ENCODE data around the gene AAK1. TPM values are rescaled to one million over a fixed set of nuclear protein-coding genes. Genes with fewer than 3 reads are reported as not detected.
A peak's percentile ranks its signal among the peaks of the same experiment; 100 is the strongest.

The AAK1 gene
- total RNA-seq: 10 to 100 TPM; 62.4 to 68.4 (median 66.2) TPM
- long read RNA-seq, donor 1, transcript AAK1-208 (2 exons, 453 nt): major isoform, 19 of 27 reads
- long read RNA-seq, donor 1, partial matches to known transcripts: 0 of 27 reads
- long read RNA-seq, donor 1, other reads (novel, unspliced or antisense): 8 of 27 reads
- long read RNA-seq, donor 2, partial matches to known transcripts: 1 of 5 reads
- long read RNA-seq, donor 2, other reads (novel, unspliced or antisense): 1 of 5 reads

DNA sequence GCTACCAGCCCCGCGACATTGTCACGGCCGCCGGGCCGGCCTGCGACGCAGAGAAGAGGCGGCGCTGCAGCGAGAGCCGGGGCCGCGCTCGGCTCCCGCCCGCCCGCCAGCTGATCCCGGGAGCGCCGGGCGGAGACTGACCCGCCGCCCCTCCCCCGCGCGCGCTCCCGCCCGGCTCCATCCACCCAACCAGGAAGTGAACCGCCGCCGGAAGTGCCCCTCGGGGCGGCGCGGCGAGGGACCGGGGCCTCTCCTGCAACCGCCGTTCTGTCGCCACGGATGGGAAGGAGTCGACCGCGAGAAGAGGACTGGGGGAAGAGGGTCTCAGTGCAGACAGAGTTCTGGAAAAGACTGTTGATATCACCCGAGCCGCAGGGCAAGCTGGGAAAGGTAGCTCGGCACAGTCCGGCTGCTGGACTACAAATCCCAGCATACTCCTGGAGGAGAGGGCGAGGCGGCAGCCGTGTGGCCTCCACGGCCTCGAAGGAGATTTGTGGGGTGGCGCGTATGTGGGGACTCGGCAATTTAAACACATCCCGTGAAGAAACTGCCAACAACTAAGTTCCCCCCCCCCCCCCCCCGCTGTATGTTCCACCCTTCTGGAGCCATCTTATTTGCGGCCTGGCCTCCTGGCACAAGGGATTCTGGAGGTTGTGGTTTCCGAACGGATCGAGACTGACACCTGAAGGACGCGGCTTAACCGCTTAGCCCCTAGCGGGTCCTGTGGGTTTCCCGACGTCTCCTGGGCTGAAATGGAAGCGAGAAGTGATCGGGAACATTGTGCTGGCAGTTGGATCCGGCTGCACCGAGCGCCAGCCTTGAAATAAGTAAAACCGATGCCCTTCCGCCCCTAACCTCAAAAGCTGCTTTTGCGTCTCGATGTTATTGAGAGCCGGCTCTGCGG, at the start of gene AAK1:
Gene AAK1 (minus strand): TSS at position 138 of the 904 bp plus-strand sequence. CDS start 699 bp downstream, outside the sequence.
- TF ChIP-seq, protein P1, sequence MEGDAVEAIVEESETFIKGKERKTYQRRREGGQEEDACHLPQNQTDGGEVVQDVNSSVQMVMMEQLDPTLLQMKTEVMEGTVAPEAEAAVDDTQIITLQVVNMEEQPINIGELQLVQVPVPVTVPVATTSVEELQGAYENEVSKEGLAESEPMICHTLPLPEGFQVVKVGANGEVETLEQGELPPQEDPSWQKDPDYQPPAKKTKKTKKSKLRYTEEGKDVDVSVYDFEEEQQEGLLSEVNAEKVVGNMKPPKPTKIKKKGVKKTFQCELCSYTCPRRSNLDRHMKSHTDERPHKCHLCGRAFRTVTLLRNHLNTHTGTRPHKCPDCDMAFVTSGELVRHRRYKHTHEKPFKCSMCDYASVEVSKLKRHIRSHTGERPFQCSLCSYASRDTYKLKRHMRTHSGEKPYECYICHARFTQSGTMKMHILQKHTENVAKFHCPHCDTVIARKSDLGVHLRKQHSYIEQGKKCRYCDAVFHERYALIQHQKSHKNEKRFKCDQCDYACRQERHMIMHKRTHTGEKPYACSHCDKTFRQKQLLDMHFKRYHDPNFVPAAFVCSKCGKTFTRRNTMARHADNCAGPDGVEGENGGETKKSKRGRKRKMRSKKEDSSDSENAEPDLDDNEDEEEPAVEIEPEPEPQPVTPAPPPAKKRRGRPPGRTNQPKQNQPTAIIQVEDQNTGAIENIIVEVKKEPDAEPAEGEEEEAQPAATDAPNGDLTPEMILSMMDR (IDR thresholded peaks at IDR 0.05): no peak
- DNase-seq: peak; percentile 94
- Histone ChIP-seq H3K4me1 (ENCODE audit: low read depth) (peaks cover 14% of the 10 kb centered on the region), H3K36me3 (ENCODE audit: low read depth) (no peaks in the 10 kb centered on the region), H3K9me3 (no peaks in the 10 kb centered on the region), H3K4me3 (peak within 1 kb of the TSS; percentile 89)
- intact Hi-C loops (cut with DNase I, micrococcal nuclease): loop anchor here in 1 of 2 donors (10.0 kb wide), 1 partner anchor 79 kb away; no protein-coding TSS in a partner anchor
- peak; percentile 93 for ATAC-seq

DNA sequence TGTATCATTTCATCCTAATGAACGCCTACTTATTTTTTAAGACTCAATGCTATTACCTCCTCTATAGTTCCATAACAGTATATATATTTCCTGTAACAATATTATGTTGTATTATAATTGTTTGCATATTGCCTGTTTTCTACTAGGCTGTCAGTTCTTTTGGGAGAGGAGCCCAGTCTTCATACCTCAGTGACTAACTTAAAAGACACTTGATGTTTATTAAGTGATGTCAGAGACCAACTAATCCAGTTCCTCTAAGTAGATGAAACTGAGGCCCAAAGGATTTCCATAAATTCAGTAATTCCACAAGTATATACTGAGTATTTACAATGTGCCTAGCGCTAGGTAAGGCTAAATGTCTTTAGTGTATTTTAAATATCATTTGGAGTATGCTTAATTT, 48.9 kb upstream of the AAK1 start:
- Histone ChIP-seq H3K36me3 (ENCODE audit: low read depth) (no peaks in the 10 kb centered on the region), H3K9me3 (no peaks in the 10 kb centered on the region), H3K4me3 (no peak overlapping the region), H3K4me1 (ENCODE audit: low read depth) (peaks cover 2% of the 10 kb centered on the region)
- ATAC-seq (no peak), DNase-seq (no peak)
- TF ChIP-seq, protein P1 (IDR thresholded peaks at IDR 0.05): no peak
- intact Hi-C loops (cut with DNase I, micrococcal nuclease): no loop called here

DNA sequence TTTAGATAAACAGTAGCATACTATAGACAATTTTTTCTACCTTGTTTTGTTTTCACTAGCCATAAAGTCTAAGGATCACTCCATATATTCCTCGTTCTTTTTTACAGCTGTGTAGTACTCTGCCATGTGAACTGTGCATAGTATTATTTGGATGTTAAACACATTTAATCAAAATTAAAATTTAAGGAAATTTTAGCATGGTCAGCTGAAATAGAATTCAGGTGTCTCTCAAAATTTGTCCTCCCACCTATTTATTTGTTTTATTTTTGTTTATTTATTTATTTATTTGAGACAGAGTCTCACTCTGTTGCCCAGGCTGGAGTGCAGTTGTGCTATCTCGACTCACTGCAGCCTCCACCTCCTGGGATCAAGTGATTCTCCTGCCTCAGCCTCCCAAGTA, 46.4 kb upstream of the AAK1 start:
- TF ChIP-seq, protein P1 (IDR thresholded peaks at IDR 0.05): no peak
- no peak for DNase-seq
- no peak for ATAC-seq
- H3K4me1 ChIP-seq (ENCODE audit: low read depth): peaks cover 2% of the 10 kb centered on the region
- H3K4me3 ChIP-seq: no peak overlapping the region
- no peaks in the 10 kb centered on the region for H3K36me3 ChIP-seq (ENCODE audit: low read depth)
- H3K9me3 ChIP-seq: no peaks in the 10 kb centered on the region
- intact Hi-C loops (cut with DNase I, micrococcal nuclease): no loop called here

DNA sequence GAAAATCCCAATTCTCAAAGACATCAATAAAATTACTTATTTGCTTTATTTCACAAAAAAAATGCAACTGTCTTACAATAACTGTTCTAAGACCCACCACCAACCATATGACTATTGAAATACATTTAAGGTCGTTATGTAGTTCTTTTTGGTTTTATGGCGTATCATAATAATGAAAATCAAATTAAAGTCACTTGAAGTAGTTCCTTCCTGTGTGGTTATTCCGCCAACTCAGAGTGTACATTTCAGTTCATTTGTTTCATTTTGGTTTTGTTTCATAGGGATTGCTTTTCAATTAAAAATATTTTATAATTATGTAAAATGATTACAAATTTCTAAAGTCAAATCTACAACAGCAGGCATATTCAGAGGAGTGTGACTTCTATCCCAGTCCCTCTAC, 45.9 kb upstream of the AAK1 start:
- Histone ChIP-seq H3K9me3 (no peaks in the 10 kb centered on the region), H3K36me3 (ENCODE audit: low read depth) (no peaks in the 10 kb centered on the region), H3K4me3 (no peak overlapping the region), H3K4me1 (ENCODE audit: low read depth) (no peaks in the 10 kb centered on the region)
- TF ChIP-seq, protein P1 (IDR thresholded peaks at IDR 0.05): no peak
- intact Hi-C loops (cut with DNase I, micrococcal nuclease): no loop called here
- DNase-seq (no peak), ATAC-seq (no peak)

DNA sequence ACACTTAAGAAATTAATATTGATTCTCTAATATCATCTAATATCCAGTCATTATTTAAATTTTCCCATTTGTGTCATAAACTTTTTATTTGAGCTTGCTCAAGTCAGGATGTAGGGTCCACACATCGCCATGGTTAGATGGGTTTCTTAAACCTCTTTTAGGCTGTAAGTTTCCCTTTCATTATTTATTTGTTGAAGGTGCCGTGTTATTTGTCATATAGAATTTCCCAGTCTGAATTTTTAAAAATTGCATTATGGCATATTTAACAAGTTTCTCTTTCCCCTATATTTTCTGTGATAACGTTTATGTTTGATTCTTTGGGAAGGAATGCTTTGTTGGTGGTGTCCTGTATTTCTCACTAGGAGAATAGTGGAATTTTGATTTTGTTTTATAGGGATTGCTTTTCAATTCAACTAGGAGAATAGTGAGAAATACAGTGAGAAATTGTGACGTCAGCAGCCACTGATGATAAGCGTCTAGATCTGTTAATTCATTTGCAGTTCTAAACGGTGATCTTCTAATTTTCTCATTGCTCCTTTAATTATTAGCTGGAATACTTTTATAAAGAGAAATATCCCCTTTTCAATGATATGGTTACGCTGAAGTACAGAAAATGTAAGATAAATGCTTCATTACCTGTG, 44.6 kb upstream of the AAK1 start:
- no peak for ATAC-seq
- no peaks in the 10 kb centered on the region for H3K4me1 ChIP-seq (ENCODE audit: low read depth)
- no peaks in the 10 kb centered on the region for H3K36me3 ChIP-seq (ENCODE audit: low read depth)
- H3K4me3 ChIP-seq: no peak overlapping the region
- no peaks in the 10 kb centered on the region for H3K9me3 ChIP-seq
- intact Hi-C loops (cut with DNase I, micrococcal nuclease): no loop called here
- TF ChIP-seq, protein P1 (IDR thresholded peaks at IDR 0.05): no peak
- no peak for DNase-seq
